Testis (tissue), 3 donors: Measurements from ENCODE around the gene SPRYD3. TPM values are rescaled to one million over a fixed set of nuclear protein-coding genes. Genes with fewer than 3 reads are reported as not detected.
A peak's percentile ranks its signal among the peaks of the same experiment; 100 is the strongest.

ENCODE experiments used
- DNase-seq: peaks from one replicate; pipeline ENCODE4 v3.0.0-alpha.2; 2019
- H3K27ac ChIP-seq, 2 donors: fragments of 200-600 bp; sonication (generic); one replicate each; pipeline ENCODE4 v1.5.1; 2019
- H3K27me3 ChIP-seq: fragments of 200-600 bp; sonication (generic); one replicate; pipeline ENCODE4 v1.5.1; 2019
- H3K36me3 ChIP-seq: fragments of 200-600 bp; sonication (generic); one replicate; pipeline ENCODE4 v1.5.1; 2017; ENCODE audit warnings: low read depth; ENCODE audit errors: missing control alignments
- H3K4me1 ChIP-seq: fragments of 200-600 bp; sonication (generic); one replicate; pipeline ENCODE4 v1.5.1; 2019
- H3K4me3 ChIP-seq, 2 donors: fragments of 200-600 bp; sonication (generic); one replicate each; pipeline ENCODE4 v1.5.1; 2017 to 2019
- H3K9me3 ChIP-seq: fragments of 200-600 bp; sonication (generic); one replicate; pipeline ENCODE4 v1.5.1; 2017
- CTCF ChIP-seq, 3 experiments: fragments of 450-650 bp in 2 of 3; fragments of 200-600 bp in 1 of 3; sonication (generic) in 1 of 3; IDR thresholded peaks; one replicate each; pipeline ENCODE4 v1.5.1; 2016 to 2019; ENCODE audit warnings: antibody characterized with exemption in 3 of 3, mild to moderate bottlenecking in 2 of 3, moderate library complexity in 1 of 3
- POLR2A ChIP-seq: fragments of 450-650 bp; IDR thresholded peaks from one replicate; pipeline ENCODE4 v1.6.1; 2017; ENCODE audit warnings: antibody characterized with exemption, mild to moderate bottlenecking, moderate library complexity
- WGBS, 2 donors: methylation state at CpG; one replicate each; pipeline ENCODE4 v1.1.5; 2018; 5-methylcytosine and 5-hydroxymethylcytosine counted together
- intact Hi-C: fragments of 100-400 bp; cut with DNase I; formaldehyde crosslinking; loops from one replicate; pipeline ENCODE4 v1.15.1; 2023; ENCODE audit warnings: low total_unique reads
- polyA plus RNA-seq: library from polyadenylated mRNA; stranded (reverse); fragments of 350-450 nt; fragmentation: Illumina TruSeq; extraction: RNeasy Lipid Tissue Mini Kit (QIAGEN cat#74804); gene quantifications from one replicate; pipeline ENCODE4 v1.2.3, GENCODE V29; 2014; ENCODE audit warnings: low read depth, low replicate concordance; ENCODE audit not compliant: insufficient read depth
- total RNA-seq, 2 donors: library from RNA; depleted of rRNA; stranded (reverse); fragments of >200 nt; gene quantifications; one replicate each; pipeline ENCODE4 v1.2.3, GENCODE V29; 2016

Gene SPRYD3
- total and polyA plus RNA-seq, 3 donors from 2014 or later, result 27.7 to 29.5 (median 29.5) TPM

GRCh38 chr12:53053218-53054111 is 25.7 kb downstream of the SPRYD3 start:
- TF ChIP-seq CTCF (IDR thresholded peaks at IDR 0.05) (peak; percentile 50 to 72 (median 65)), POLR2A (no peak)
- intact Hi-C loops, result no loop called here
- Histone ChIP-seq H3K4me1 (peaks cover 58% of the 10 kb centered on the region), H3K27ac (peak overlapping the region; percentile 89 to 92), H3K4me3 (peak overlapping the region; percentile 26 to 60), H3K27me3 (no peaks in the 10 kb centered on the region), H3K9me3 (no peaks in the 10 kb centered on the region), H3K36me3 (no peaks in the 10 kb centered on the region)
- 17 to 24% methylated on average over 11 to 16 of the region's 16 CpGs for WGBS, 2 donors
- DNase-seq, result peak; percentile 61

- TF ChIP-seq POLR2A (no peak), CTCF (IDR thresholded peaks at IDR 0.05) (no peak)
- peak overlapping the region; percentile 89 to 92 for H3K27ac ChIP-seq
- H3K36me3 ChIP-seq, result no peaks in the 10 kb centered on the region
- no peaks in the 10 kb centered on the region for H3K27me3 ChIP-seq
- no peaks in the 10 kb centered on the region for H3K9me3 ChIP-seq
- DNase-seq, result peak; percentile 93
- H3K4me3 ChIP-seq, result peak overlapping the region in 1 of 2 donors; percentile 67
- 37 to 50% methylated on average over 9 to 11 of the region's 11 CpGs for WGBS, 2 donors
- H3K4me1 ChIP-seq, result peaks cover 66% of the 10 kb centered on the region
- intact Hi-C loops, result no loop called here
These were observed 26.6 kb downstream of the SPRYD3 start for GRCh38 chr12:53052419-53053217.

GRCh38 chr12:53051881-53052412 is 27.2 kb downstream of the SPRYD3 start:
- TF ChIP-seq POLR2A, result no peak
- no peak for DNase-seq
- Histone ChIP-seq H3K4me3 (peak overlapping the region in 1 of 2 donors; percentile 67), H3K27ac (peak overlapping the region; percentile 89 to 92), H3K36me3 (no peaks in the 10 kb centered on the region), H3K9me3 (no peaks in the 10 kb centered on the region), H3K27me3 (no peaks in the 10 kb centered on the region), H3K4me1 (peaks cover 66% of the 10 kb centered on the region)
- intact Hi-C loops, result no loop called here
- 56 to 61% methylated on average over 5 to 7 of the region's 7 CpGs for WGBS, 2 donors

- peak overlapping the region; percentile 89 to 92 for H3K27ac ChIP-seq
- peak; percentile 91 for DNase-seq
- intact Hi-C loops, result no loop called here
These were observed 27.9 kb downstream of the SPRYD3 start for GRCh38 chr12:53051058-53051880.

More at GRCh38 chr12:53051058-53051880, 27.9 kb downstream of the SPRYD3 start:
- WGBS, 2 donors, result 13 to 26% methylated on average over 6 to 11 of the region's 11 CpGs
- Histone ChIP-seq H3K9me3 (no peaks in the 10 kb centered on the region), H3K36me3 (no peaks in the 10 kb centered on the region), H3K4me1 (peaks cover 67% of the 10 kb centered on the region), H3K27me3 (no peaks in the 10 kb centered on the region), H3K4me3 (peak overlapping the region; percentile 67 to 71)
- TF ChIP-seq POLR2A (no peak), CTCF (IDR thresholded peaks at IDR 0.05) (peak in 2 of 3 experiments; percentile 33 to 39)
